Breast epithelium (tissue), 4 donors: Measurements from ENCODE around the gene GRIN1. TPM values are rescaled to one million over a fixed set of nuclear protein-coding genes. Genes with fewer than 3 reads are reported as not detected.

Experiments
- DNase-seq, 2 donors: peaks; one replicate each; pipeline ENCODE4 v3.0.0-alpha.2; 2019; ENCODE audit warnings: low spot score in 2 of 2
- H3K27ac ChIP-seq, 2 donors: fragments of 200-600 bp; sonication (generic) in 1 of 2; one replicate each; pipeline ENCODE4 v1.5.1; 2016 to 2019; ENCODE audit warnings: mild to moderate bottlenecking in 1 of 2
- H3K27me3 ChIP-seq, 2 donors: fragments of 200-600 bp; sonication (generic) in 1 of 2; one replicate each; pipeline versions ENCODE4 v1.5.1 to v1.6.0; 2017 to 2019; ENCODE audit warnings: control low read depth in 1 of 2, mild to moderate bottlenecking in 1 of 2
- H3K36me3 ChIP-seq: fragments of 200-600 bp; one replicate; pipeline ENCODE4 v1.5.1; 2019
- H3K4me1 ChIP-seq, 2 donors: fragments of 200-600 bp; sonication (generic); one replicate each; pipeline ENCODE4 v1.5.1; 2016 to 2019; ENCODE audit warnings: control low read depth in 1 of 2
- H3K4me3 ChIP-seq, 3 donors: fragments of 200-600 bp; sonication (generic); 1 replicate in 2 of 3; 2 replicates in 1 of 3; pipeline ENCODE4 v1.5.1; 2016 to 2019; ENCODE audit warnings: mild to moderate bottlenecking in 3 of 3, moderate library complexity in 2 of 3
- H3K9me3 ChIP-seq, 2 donors: fragments of 200-600 bp; sonication (generic) in 1 of 2; one replicate each; pipeline ENCODE4 v1.5.1; 2016 to 2019; ENCODE audit warnings: control low read depth in 1 of 2
- POLR2A ChIP-seq: fragments of 450-650 bp; IDR thresholded peaks from one replicate; pipeline ENCODE4 v1.6.1; 2016; ENCODE audit warnings: antibody characterized with exemption, mild to moderate bottlenecking, moderate library complexity
- POLR2AphosphoS5 ChIP-seq, 3 donors: sonication (generic); formaldehyde crosslinking; IDR thresholded peaks; one replicate each; pipeline ENCODE4 v1.6.1; 2017; ENCODE audit warnings: antibody characterized with exemption in 3 of 3
- intact Hi-C: fragments of 100-400 bp; cut with DNase I; formaldehyde crosslinking; loops from one replicate; pipeline ENCODE4 v1.15.1; 2023; ENCODE audit warnings: low total_unique reads
- total RNA-seq, 3 donors: library from RNA; depleted of rRNA; stranded (reverse); fragments of >200 nt; gene quantifications; one replicate each; pipeline ENCODE4 v1.1.0, GENCODE V29; 2016
- TF ChIP-seq, protein P1 (sequence below), 3 donors: fragments of 450-650 bp; IDR thresholded peaks; one replicate each; pipeline ENCODE4 v1.5.1; 2016 to 2017; ENCODE audit warnings: antibody characterized with exemption in 3 of 3, mild to moderate bottlenecking in 3 of 3, moderate library complexity in 3 of 3

GRIN1 gene
- total RNA-seq, 3 donors from 2014 or later, result 1.3 to 1.9 TPM; not detected in 1

DNA sequence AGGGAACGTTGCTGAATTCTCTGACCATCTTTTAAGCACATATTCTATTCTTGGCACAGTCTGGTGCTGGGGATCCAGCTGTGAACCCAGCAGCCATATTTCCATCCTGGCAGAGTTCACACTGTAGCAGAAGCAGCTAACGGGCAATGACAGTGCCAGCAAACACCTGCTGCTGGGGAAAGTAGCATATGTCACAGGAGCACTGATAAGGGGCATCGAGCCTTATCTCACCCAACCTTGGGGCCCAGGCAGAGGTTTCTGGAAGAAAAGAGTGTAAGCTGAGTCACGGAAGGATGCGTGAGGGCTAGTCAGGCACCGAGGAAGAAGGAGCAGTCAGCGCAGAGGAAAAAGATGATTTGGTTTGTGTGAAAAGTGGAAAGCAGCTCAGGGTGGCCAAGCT, 67.6 kb downstream of the GRIN1 start:
- peaks cover 13 to 29% of the 10 kb centered on the region in 2 donors for H3K4me1 ChIP-seq
- H3K27ac ChIP-seq, result no peak overlapping the region
- DNase-seq, result no peak
- intact Hi-C loops, result loop anchor here (5.0 kb wide), 1 partner anchor 709 kb away; no protein-coding TSS in a partner anchor
- H3K27me3 ChIP-seq, result no peaks in the 10 kb centered on the region
- H3K36me3 ChIP-seq, result no peaks in the 10 kb centered on the region
- no peaks in the 10 kb centered on the region for H3K9me3 ChIP-seq
- peak overlapping the region in 2 of 3 donors; percentile 95 to 98 for H3K4me3 ChIP-seq
- TF ChIP-seq POLR2AphosphoS5 (IDR thresholded peaks at IDR 0.05), result no peak
- TF ChIP-seq POLR2A, result no peak
- TF ChIP-seq, protein P1, sequence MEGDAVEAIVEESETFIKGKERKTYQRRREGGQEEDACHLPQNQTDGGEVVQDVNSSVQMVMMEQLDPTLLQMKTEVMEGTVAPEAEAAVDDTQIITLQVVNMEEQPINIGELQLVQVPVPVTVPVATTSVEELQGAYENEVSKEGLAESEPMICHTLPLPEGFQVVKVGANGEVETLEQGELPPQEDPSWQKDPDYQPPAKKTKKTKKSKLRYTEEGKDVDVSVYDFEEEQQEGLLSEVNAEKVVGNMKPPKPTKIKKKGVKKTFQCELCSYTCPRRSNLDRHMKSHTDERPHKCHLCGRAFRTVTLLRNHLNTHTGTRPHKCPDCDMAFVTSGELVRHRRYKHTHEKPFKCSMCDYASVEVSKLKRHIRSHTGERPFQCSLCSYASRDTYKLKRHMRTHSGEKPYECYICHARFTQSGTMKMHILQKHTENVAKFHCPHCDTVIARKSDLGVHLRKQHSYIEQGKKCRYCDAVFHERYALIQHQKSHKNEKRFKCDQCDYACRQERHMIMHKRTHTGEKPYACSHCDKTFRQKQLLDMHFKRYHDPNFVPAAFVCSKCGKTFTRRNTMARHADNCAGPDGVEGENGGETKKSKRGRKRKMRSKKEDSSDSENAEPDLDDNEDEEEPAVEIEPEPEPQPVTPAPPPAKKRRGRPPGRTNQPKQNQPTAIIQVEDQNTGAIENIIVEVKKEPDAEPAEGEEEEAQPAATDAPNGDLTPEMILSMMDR (IDR thresholded peaks at IDR 0.05), result no peak

DNA sequence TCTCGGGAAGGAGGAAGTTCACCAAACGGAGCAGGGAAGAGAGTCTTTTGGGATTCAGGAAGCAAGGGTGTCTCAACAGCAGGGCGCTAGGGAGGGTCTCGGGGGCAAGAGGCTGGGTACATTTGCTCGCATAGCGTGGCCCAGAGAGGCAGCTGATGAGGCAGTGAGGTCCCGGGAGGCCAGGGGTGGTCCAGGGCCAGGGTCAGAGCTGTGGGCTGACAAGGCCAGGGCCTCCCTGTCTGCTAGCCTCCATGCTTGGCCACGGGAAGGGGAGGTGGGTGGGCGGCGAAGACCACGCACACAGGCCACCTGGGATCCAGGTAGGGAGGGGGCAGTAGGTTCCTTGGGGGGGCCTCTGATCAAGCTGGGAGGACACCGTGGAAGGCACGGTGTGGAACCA, 72.6 kb downstream of the GRIN1 start:
- intact Hi-C loops, result no loop called here
- Histone ChIP-seq H3K36me3 (no peaks in the 10 kb centered on the region), H3K27ac (no peak overlapping the region), H3K27me3 (no peaks in the 10 kb centered on the region), H3K9me3 (no peaks in the 10 kb centered on the region), H3K4me1 (peaks cover 1 to 6% of the 10 kb centered on the region in 2 donors), H3K4me3 (no peak overlapping the region)
- TF ChIP-seq POLR2A (no peak), POLR2AphosphoS5 (IDR thresholded peaks at IDR 0.05) (no peak)
- TF ChIP-seq, protein P1 (IDR thresholded peaks at IDR 0.05), result no peak
- DNase-seq, result no peak

DNA sequence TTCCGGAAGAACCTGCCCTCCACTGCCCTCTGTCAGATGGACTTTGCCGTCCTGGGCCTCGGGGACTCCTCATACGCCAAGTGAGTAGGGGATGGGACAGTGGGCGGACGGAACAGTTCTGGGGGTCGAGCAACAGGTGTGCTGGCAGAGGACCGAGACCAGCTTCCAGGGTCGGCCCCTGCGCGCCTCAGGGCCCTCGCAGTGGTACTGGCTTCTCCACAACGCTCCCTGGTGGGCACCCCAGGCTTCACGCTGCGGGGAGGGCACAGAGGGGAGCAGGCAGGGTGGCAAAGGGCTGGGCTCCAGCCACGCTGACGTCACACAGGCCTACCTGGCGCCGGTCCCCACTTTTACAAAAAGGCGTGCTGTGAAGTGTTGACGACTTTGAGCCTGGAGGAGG, 73.6 kb downstream of the GRIN1 start:
- intact Hi-C loops, result no loop called here

DNA sequence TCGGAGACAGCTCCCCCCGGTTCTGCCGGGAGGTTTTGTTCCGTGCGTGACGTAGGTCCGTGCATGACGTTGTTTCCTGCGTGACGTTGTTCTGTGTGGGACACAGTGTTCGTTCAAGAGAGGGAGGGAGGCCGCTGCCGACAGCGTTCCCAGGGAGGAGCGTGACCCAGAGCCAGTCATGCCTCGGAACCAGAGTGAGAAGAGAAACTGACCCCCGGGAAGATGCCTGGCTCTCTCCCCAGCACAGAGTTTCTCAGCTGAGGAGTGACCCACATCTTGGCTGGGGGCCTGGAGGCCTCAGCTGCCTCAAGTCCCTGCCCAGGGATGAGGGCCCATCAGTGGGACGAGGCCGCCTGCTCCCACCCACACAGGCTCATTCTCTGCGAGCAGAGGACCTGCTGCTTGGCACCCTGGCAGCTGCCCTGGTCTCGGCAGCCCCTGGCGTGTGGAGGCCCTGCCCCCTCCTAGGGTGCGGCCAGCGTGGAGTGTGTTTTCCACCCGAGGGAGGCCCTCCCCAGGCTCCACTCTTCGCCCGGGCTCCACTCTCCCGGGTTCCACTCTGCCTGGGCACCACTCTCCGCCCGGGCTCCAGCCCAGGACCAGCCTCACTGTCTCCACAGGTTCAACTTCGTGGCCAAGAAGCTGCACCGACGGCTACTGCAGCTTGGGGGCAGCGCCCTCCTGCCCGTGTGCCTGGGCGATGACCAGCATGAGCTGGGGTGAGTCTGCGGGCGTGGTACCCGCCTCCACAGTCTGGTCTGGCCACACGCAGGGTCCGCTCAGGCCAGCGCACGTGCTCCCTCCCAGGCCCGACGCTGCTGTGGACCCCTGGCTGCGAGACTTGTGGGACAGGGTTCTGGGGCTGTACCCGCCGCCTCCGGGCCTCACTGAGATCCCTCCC, 74.5 kb downstream of the GRIN1 start:
- Histone ChIP-seq H3K4me1 (peaks cover 0 to 17% of the 10 kb centered on the region in 2 donors), H3K4me3 (peak overlapping the region in 2 of 3 donors; percentile 19 to 48), H3K27me3 (no peaks in the 10 kb centered on the region), H3K36me3 (no peaks in the 10 kb centered on the region), H3K9me3 (no peaks in the 10 kb centered on the region), H3K27ac (peak overlapping the region in 1 of 2 donors; percentile 74)
- no peak for DNase-seq
- TF ChIP-seq POLR2A (no peak), POLR2AphosphoS5 (IDR thresholded peaks at IDR 0.05) (no peak)
- TF ChIP-seq, protein P1 (IDR thresholded peaks at IDR 0.05), result no peak
- intact Hi-C loops, result no loop called here

More for the DNA sequence above, 73.6 kb downstream of the GRIN1 start:
- TF ChIP-seq POLR2AphosphoS5 (IDR thresholded peaks at IDR 0.05), result no peak
- TF ChIP-seq, protein P1 (IDR thresholded peaks at IDR 0.05), result no peak
- no peak for TF ChIP-seq POLR2A
- no peaks in the 10 kb centered on the region for H3K27me3 ChIP-seq
- peak overlapping the region in 2 of 3 donors; percentile 19 to 48 for H3K4me3 ChIP-seq
- H3K9me3 ChIP-seq, result no peaks in the 10 kb centered on the region
- no peak for DNase-seq
- no peaks in the 10 kb centered on the region for H3K36me3 ChIP-seq
- H3K4me1 ChIP-seq, result peaks cover 0 to 8% of the 10 kb centered on the region in 2 donors
- H3K27ac ChIP-seq, result no peak overlapping the region

DNA sequence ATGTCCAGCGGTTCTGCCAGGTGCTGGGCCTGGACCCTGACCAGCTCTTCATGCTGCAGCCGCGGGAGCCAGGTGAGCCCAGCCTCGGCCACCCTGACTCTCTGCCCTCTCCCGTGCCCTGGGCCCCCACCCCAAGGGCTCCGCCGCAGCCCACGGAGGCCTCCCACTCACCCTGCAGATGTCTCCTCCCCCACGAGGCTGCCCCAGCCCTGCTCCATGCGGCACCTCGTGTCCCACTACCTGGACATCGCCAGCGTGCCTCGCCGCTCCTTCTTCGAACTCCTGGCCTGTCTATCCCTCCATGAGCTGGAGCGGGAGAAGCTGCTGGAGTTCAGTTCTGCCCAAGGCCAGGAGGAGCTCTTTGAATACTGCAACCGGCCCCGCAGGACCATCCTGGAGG, 75.7 kb downstream of the GRIN1 start:
- Histone ChIP-seq H3K4me3 (no peak overlapping the region), H3K27ac (no peak overlapping the region), H3K36me3 (no peaks in the 10 kb centered on the region), H3K4me1 (peaks cover 0 to 25% of the 10 kb centered on the region in 2 donors), H3K9me3 (no peaks in the 10 kb centered on the region), H3K27me3 (no peaks in the 10 kb centered on the region)
- DNase-seq, result no peak
- intact Hi-C loops, result no loop called here
- TF ChIP-seq, protein P1 (IDR thresholded peaks at IDR 0.05), result no peak
- TF ChIP-seq POLR2A (no peak), POLR2AphosphoS5 (IDR thresholded peaks at IDR 0.05) (no peak)
